CD4-positive, alpha-beta T cell treated with Interleukin-4 for 1 hour (primary cell): Measurements from ENCODE around the gene PHF23.

Experiments used
- DNase-seq, 2 donors: peaks; one replicate each; pipeline ENCODE4 v3.0.0-alpha.2; 2020 to 2022

PHF23 gene

GRCh38 chr17:7219812-7220592, 19.3 kb downstream of the PHF23 start, which contains the start of the genes ACADVL and DLG4:
TSS of gene ACADVL (plus strand) at chr17:7219938. CDS start at chr17:7219985, 47 bp downstream.
TSS of gene DLG4 (minus strand) at chr17:7219836.
- DNase-seq = peak; percentile 78 to 79

DNA sequence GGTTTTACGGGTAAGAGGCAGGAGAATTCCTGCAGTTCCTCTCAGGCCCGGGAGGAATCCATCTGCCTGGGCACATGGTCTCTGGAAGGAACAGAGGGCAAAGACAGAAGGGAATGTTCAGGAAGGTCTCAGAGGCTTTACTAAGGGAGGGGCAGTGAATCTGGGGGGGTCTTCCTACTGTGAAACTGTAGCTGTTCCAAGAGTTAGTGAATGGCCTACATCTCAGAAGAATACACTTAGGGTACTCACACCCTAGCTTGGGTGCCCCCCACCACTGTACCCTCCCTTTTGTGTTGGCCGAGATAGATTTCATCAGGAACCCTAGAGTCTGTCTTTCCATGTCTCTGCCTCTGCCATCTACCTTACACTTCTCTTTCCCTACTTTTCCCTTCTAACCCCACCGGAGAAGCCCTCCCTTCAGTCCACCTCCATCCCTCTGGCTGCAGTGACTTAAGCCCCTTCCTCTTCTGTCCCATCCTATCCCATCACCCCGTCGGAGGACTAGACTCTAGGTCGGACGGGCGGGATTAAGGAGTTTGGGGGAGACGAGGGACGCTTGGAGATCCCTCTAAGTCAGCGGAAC, 19.9 kb downstream of the PHF23 start:
- no peak for DNase-seq

DNA sequence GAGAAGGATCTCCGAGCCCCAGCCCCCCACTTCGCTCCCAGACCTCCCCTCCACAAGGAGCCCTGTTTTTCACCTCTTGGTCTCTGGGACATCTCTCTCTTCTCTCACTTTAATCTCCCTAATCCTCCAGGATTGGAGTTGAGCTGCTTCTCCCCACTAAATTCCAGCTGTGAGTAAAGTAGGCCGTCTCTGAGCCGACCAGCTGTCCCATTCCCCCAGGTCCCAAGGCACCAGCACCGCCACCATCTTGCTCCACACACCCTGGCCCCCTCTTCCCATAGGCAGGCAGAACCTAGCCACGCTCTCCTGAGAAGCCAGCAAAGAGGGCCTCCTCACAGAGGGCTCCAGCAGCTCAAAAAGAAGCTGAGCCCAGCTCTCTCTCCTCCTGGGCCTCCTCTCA, 20.5 kb downstream of the PHF23 start:
- DNase-seq = no peak

DNA sequence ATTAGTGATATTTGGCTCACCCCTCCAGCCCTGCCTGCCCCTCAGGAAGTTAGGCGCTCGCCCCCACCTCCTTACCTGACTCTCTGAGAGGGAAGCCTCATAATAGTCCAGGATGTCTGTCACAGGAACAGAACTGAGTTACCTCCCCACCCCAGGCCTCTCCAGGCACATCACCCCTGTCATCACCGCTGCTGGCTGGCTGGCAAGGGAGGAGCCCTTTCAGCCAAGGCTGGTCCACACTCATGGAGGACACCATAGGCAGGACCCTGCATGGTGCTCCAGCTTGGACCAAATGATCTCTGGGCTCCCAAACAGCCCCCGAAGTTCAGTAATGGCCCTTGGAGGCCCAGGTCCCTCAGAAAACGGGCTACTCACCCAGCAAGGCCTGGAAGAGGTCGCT, 21.1 kb downstream of the PHF23 start:
- DNase-seq = no peak

DNA sequence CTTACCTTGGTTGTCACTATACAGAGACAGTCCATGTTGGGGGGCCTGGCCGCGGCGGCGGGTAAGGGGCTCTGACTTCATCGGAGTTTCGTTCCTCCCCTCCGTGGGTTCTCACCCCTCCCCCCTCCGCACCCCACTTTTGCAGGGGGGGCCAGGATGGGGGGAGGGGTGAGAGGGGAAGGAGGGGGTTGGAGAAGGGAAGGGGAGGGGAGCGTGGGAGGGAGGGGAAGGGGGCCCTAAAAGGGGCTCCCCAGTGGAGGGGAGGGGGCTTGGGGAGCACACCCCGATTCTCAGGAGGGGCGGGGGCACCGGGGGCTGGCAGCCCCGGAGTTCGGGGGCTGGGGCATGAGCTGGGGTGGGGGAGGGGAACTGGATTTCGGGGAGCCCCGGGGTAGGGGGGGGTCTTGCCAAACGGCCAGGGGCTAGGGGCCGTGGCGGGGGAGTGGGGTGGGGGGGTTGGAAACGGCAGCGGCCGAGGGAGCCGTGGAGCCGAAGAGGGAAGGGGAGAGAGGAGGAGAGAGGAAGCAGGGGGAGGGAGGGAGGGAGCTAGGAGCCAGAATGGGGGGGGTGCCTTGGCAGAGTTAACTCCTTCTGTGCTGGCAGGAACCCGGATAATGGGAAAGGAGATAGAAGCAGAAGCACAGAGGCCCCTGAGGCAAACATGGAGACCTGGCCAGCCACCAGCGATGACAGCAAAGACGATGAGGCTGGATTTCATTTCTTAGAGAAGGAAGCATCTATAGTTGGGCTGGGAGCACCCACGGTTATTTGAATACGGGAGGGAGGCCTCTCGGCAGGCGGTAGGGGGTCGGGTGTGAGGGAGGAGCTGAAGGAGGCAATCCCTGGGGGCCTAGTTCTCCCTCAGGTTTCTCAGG, 21.9 kb downstream of the PHF23 start:
- DNase-seq = peak in 1 of 2 donors; percentile 37

GRCh38 chr17:7216242-7217112, 22.8 kb downstream of the PHF23 start:
- no peak for DNase-seq

DNA sequence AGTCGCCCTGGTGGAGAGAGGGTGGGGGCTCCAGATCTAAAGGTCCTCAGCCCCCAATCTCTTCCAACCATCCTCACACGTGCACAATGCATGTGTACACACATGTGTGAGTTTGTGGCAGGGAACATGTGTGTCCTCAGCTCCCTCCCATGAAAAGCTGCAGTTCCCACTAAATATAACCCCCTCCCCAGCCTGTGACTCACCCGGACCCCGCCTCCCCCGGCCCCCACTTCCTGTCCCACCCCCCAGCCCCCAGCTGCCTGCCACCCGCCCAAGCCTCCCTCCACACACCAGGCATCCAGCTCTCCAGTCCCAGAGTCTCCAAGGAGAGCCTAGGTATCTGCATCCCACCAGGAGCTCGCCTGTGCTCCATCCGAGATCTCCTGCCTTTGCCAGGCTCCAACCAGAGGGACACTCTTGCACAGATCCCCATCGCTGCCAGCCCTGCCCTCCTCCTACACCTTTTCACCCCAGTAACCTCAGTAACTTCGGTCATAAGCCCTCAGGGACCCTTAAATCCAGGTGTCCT, 23.5 kb downstream of the PHF23 start:
- peak; percentile 18 to 21 for DNase-seq

DNA sequence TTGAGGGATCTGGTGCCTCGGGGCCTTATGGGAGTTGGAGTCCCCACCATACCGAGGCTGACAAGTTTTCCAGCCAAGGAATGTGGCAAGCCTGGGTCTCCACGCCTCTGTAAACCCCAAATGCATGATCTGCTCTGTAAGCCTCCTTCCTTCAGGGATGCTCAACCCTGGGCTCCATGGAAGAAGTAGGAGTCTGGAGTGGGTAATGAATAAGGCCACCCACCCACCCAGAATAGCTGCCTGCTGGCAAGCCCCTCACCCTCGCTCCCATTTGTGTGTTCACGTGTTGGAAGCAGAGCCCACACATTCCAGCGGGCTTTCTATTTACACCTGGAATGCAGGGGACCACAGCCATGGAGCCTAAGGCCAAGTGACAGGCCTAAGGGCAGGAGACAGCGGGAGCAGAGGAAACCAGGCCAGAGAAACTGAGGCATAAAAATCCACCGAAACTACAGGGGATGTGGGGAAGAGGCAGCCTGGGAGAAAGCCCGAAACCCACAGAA, 24.1 kb downstream of the PHF23 start:
- DNase-seq = no peak

DNA sequence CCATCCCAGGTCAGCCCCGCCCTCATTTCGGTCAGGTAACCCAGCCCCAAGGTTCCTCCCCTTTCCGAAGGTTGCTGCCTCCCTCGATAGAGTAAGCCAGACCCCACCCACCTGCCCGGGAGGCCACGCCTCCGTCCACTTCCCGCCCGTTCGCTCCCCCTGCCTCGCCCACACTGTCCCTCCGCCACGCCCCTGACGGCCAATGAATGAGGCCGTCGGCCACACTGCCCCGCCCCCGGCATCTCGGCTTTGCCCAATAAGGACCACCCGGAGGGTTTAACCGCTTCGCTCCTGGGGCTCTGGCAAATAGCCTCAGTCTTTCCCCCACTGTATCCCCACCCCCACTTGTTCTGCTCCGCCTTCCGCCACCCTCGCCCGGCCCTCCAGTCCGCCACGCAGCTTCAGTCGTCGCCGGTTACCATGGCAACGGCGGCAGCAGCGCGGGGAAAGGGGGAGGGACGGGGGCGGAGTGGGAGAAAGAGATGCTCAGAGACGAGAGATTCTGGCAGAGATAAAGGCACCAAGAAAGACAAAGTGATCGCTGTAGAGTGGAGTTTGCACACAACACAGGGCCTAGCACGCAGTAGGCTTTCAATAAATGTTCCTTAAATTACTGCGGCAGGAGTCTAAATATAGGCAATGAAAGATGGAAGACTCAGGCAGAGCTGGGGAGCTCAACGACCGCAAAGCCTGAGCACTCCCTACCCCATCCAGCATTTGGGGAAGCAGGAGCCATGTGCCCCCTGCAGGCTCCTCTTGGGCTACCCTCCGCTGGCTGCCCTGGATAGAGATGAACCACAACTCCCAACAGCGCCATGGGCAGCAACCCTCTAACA, 24.7 kb downstream of the PHF23 start:
- peak; percentile 99 for DNase-seq

GRCh38 chr17:7213895-7214299, 25.4 kb downstream of the PHF23 start:
- DNase-seq = peak; percentile 91

GRCh38 chr17:7211491-7212273, 27.6 kb downstream of the PHF23 start:
- DNase-seq = no peak

DNA sequence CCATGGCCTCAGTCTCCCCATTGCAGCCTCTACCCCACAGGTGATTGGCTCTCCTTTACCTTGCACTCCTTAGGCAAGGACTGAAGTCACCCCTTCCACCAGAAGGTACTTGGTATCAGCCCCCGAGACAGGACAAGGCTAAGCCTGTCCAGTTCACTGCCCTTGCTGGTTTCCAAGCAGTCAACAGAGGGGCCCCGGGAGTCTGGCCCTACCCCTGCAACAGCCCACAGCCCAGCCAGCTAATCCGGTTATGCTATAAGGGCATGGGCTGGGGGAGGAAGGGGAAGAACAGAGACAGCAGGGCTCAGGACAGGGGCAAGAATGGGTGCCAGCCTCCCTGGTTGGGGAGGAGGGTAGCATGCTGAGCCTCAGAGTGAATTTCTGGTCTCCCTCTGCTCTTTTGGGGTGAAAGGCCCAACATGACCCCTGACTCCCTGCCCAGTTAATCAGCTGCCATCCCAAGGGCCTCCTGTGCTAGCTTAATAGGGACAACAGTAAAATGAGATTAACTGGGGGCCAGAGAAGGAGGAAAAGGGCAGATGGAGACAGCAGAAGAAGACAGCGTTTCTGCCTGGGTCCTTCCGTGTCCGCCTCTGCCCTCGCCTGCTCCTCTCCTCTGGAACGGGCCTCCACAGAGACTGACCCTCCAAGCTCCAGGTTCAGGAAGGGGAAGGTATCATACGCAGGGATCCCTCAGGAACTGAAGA, 30.4 kb downstream of the PHF23 start:
- DNase-seq = no peak

DNA sequence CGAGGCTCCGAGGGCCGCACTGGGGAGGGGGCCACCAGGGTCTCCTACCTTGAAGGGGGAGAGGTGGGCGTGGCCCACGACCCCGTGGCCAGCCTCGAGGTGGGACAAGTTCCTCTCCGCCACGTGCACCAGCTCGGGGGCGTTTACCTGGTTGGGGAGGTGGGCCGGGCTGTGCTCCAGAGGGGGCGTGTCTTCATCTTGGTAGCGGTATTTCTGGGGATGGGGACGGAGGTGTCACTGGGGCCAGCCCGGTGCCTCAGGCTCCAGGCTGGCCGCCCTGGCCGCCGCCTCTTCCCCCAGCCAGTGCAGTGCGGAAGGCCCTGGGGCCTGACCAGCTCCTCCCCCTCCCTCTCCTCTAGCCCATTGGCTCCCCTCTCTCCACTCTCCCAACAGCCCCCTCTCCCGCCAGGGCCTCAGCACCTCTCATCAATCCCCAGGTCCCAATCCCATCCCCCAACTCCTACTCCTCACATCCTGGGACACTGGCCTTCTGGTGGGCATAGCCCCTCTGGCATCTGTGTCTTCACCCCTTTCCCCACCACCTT, 31.2 kb downstream of the PHF23 start:
- no peak for DNase-seq

DNA sequence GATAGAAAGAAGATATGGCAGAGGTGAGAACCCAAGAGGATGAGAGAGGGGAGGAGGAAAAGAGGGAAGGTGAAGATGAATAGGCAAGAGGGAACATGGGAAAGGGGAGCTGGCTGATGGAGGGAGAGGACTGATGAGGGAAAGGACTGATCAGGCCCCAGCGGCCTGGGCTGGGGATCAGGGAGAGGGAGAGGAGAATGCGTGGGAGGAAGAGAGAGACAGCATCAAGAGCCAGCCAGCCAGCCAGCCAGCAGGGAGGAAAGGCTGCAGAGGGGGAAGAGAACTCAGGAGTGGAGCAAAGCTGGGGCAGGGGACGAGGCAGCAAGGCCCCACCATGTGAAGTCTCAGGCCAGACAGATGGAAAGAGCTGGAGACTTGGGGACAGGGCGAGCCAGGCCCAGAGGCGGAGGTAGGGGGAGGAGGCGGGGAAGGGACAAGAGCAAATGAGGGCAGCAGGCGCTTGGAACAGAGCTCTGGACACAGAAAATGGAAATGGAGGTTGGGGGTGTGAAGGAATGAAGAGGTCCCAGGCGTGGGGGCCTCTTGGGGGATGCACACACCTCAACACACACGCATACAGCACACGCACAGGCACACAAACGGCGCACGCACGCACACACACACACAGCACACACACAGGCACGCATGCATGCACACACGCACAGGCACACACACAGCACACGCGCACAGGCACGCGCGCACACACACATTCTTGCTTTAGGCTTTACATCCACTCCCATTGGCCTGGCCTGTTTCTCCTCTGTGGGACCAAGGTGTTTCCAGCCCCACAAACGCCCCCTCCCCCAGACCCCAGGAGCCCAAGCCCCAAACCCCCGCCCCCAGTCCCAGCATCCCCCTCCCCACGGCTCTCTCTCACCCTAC, 31.9 kb downstream of the PHF23 start:
- DNase-seq = peak in 1 of 2 donors; percentile 16

DNA sequence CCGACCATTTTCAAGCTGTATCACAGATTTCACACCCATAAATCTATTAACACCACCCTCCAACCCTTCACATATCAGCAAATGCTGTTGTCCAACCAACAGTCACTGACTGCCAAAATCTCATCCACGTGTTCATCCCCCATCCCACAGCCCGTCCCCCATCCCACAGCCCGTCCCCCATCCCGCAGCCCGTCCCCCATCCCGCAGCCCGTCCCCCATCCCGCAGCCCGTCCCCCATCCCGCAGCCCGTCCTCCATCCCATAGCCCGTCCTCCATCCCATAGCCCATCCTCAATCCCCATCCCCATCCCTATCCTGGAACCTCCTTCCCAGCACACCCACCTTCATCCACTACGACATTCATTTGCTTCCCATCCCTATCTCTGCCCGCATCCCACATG, 33.7 kb downstream of the PHF23 start:
- no peak for DNase-seq

DNA sequence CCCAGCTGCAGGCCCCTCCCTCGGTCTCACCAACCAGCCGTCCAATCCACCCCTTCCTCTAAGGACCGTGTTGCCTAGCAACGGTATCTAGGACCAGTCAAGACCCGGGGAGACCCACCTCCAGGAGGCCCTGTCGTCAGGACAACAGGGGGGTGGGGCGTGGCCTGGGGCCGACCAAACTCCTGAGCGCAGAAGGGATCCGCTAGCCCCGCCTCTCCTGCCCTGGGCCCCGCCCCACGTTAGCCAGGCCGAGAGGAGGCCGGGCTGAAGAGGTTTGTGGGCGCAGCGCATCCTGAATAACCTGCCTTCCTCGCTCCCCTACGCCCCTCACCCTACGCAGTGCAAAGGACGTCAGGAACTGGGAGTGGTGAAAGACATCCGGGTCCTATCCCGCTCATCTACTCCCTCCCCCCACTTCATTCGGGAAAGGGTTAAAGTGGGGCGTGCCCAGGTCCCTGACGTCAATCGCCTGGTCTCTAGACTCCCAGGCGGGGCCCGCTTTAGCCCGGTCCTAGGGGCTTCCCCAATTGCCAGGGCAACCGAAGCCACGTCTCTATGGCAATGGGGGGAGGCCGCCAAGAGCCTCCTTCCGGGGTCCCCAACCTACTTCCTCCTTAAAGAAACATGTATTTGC, 34.3 kb downstream of the PHF23 start:
- DNase-seq = peak; percentile 99

DNA sequence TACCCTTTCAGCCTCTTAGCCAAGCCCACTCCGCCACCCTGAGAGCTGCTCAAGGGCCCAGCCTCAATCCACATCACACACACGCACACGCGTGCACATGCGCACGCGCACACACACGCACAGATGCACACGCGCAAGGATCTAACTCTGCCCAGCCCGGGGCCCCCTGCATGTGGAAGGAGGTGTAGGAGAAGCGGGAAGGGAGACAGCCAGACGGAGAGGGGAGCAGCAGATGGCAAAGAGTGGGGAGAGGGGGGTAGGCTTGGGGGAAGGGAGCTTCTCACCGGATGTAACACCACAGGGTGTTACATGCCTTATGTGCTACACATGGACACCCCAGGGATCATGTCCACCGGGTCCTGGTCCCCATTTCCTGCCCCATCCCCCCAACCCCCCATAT, 34.9 kb downstream of the PHF23 start:
- no peak for DNase-seq

DNA sequence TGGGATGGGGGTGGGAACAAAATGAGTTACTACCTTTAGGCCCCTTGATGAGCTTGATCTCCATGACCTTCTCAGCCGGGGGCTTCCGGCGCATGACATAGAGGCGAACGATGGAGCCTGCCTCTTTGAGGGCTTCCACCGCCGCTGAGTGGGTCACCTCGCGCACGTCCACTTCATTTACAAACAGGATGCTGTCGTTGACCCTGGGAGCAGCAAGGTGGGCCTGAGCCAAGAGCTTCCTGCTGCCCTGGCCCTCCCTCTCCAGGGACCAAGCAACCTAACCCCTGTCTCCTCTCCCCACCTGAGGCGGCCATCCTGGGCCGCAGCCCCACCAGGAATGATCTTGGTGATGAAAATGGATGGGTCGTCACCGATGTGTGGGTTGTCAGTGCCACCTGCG, 35.9 kb downstream of the PHF23 start:
- DNase-seq = no peak
